22Rv1 (cell line): ENCODE measurements around the gene TXLNA.

Experiments
- CTCF ChIP-seq: fragments of 450-650 bp; IDR thresholded peaks from 2 replicates; pipeline ENCODE4 v1.5.1; 2017; ENCODE audit warnings: mild to moderate bottlenecking
- ZFX ChIP-seq: fragments of 450-650 bp; IDR thresholded peaks from 2 replicates; pipeline ENCODE4 v1.6.1; 2017; ENCODE audit warnings: antibody characterized with exemption, borderline replicate concordance

DNA sequence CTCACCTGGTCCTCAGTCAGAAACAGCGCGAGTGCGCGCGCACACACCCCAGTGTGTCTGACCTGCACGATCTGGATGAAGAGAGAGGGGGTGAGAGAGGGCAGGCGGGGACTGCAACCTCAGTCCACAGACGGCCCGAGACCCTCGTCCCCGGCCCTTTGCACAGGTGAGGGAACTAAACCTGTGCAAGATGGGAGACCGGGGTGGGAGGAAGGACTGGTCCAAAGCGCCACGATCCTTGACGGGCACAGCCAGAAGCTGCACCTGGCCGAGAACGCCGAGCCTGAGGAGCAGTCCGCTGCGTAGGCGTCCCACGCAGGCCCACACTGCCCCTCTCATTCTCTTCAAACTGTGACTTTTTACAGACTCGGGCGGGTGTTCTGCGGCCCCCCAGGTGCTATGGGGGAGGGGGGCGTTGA, 25.5 kb downstream of the TXLNA start:
- no peak for TF ChIP-seq CTCF
- TF ChIP-seq ZFX = no peak
